AG09309 (cell line): Measurements from ENCODE around the gene SGPL1.
"Not testable (repeated sequence)": the region's sequence is repeated elsewhere in the genome, so short reads cannot be mapped to it uniquely, and the experiment has no call there.

ENCODE experiments used
- DNase-seq: peaks from one replicate; pipeline ENCODE4 v3.0.0-alpha.2; 2010; ENCODE audit warnings: low read depth
- H3K4me3 ChIP-seq: 2 replicates; pipeline ENCODE4 v1.5.1; 2011; ENCODE audit warnings: mild to moderate bottlenecking, low read depth, low read length, moderate library complexity; ENCODE audit not compliant: control insufficient read depth
- CTCF ChIP-seq: IDR thresholded peaks from 2 replicates; pipeline ENCODE4 v1.5.1; 2011; ENCODE audit warnings: mild to moderate bottlenecking, low read depth, low read length, inconsistent platforms; ENCODE audit not compliant: insufficient read depth, control insufficient read depth; ENCODE audit errors: missing control alignments

SGPL1 gene, protein sequence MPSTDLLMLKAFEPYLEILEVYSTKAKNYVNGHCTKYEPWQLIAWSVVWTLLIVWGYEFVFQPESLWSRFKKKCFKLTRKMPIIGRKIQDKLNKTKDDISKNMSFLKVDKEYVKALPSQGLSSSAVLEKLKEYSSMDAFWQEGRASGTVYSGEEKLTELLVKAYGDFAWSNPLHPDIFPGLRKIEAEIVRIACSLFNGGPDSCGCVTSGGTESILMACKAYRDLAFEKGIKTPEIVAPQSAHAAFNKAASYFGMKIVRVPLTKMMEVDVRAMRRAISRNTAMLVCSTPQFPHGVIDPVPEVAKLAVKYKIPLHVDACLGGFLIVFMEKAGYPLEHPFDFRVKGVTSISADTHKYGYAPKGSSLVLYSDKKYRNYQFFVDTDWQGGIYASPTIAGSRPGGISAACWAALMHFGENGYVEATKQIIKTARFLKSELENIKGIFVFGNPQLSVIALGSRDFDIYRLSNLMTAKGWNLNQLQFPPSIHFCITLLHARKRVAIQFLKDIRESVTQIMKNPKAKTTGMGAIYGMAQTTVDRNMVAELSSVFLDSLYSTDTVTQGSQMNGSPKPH

GRCh38 chr10:70815504-70816219, at the start of gene SGPL1:
Gene SGPL1 (plus strand): TSS chr10:70815948. CDS start chr10:70816854, 906 bp downstream.
- peak within 1 kb of the TSS; percentile 84 for H3K4me3 ChIP-seq
- peak; percentile 13 for DNase-seq
- TF ChIP-seq CTCF, result peak; percentile 82

DNA sequence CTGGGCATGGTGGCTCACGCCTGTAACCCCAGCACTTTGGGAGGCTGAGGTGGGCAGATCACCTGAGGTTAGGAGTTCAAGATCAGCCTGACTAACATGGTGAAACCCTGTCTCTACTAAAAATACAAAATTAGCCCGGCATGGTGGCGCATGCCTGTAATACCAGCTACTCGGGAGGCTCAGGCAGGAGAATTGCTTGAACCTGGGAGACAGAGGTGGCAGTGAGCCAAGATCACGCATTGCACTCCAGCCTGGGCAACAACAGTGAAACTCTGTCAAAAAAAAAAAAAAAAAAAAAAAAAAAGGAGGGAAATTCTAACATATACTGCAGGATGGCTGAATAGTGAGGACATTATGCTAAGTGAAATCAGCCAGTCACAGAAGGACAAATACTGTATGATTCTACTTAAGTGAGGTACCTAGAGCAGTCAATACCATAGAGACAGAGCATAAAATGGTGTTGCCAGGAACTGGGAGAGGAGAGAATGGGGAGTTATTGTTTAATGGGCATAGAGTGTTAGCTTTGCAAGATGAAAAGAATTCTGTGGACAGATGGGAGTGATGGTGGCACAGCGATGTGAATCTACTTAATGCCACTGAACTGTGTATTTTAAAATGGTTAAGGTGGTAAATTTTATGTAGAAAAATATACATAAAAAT, 47.6 kb upstream of the SGPL1 start:
- not testable (repeated sequence) for DNase-seq

DNA sequence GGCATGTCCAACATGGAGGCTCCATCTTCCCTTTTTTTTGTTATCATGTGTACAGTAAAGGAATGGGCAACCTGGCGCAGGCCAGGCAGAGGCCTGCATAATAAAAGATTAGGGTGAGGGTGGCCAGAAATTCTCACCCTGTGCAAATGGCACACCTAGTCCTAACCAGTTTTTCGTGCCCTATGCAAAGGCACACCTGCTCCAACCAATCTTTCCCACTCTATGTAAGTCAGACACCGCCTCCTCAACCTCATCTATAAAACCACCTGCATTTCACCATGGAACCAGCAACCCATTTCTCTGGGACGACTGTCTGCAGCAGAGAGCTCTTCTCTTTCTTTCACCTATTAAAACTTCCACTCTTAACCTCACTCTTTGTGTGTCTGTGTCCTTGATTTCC, 46.6 kb upstream of the SGPL1 start:
- no peak for DNase-seq
- H3K4me3 ChIP-seq, result no peak overlapping the region
- no peak for TF ChIP-seq CTCF

More for the DNA sequence above, 47.6 kb upstream of the SGPL1 start:
- H3K4me3 ChIP-seq, result not testable (repeated sequence)

DNA sequence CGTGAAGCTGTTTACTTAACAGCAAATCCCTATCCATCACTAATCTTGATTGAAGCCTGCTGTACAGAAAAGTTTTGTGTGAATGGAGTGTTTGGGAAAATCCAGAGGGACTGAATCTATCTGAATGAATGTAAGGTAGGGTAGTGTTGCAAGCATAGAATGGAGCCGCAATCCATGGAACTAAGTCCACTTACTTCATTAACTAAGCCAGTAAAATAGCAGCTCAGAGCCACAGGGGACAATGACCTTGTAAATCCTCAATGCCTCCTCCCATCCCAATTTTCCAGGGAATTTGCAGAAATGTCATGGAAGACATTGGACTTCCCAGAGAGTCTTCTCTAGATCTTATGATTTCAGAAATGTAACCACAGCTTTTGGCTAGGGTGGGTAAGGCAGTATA, 45.7 kb upstream of the SGPL1 start:
- TF ChIP-seq CTCF, result no peak
- DNase-seq, result no peak
- H3K4me3 ChIP-seq, result no peak overlapping the region

DNA sequence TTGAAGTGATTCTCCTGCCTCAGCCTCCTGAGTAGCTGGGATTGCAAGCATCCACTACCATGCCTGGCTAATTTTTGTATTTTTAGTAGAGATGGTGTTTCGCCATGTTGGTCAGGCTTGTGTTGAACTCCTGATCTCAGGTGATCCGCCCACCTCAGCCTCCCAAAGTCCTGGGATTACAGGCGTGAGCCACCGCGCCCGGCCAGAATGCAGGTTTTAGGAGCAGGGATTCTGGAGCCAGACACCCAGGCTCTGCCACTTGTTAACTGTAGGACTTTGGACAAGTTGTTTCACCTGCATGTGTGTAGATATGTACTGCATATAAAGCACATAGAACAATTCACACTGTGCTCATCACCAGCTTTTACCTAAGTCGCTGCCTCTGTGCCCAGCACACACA, 45.2 kb upstream of the SGPL1 start:
- DNase-seq, H3K4me3 ChIP-seq: not testable (repeated sequence)

GRCh38 chr10:70771311-70772194, 44.2 kb upstream of the SGPL1 start:
- TF ChIP-seq CTCF, result no peak

GRCh38 chr10:70772627-70773026, 43.1 kb upstream of the SGPL1 start:
- TF ChIP-seq CTCF, result no peak
- H3K4me3 ChIP-seq, result no peak overlapping the region
- DNase-seq, result no peak

More at GRCh38 chr10:70771311-70772194, 44.2 kb upstream of the SGPL1 start:
- DNase-seq, result no peak
- H3K4me3 ChIP-seq, result no peak overlapping the region
